ENCODE measurements around the gene ZNF281.

The ZNF281 gene

DNA sequence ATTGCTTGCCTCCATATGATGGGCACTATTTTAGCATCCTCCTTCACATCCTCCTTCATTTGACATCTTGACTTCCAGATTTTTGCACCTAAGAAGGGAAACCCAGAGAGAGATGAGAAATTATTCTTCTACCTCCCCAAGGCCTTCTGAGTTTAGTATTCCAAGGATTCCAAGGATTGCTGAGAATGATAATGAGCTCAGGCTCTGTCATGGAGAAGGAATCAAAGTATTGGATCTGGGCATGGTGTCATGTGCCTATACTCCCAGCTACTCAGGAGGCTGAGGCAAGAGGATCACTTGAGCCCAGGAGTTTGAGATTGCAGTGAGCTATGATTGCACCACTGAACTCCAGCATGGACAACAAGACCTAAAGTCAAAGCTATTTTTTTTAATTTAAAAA lies 26.6 kb upstream of the ZNF281 start:
- Histone ChIP-seq H3K9me3 (replicated peaks; ENCODE audit: insufficient read depth, low read length) (no peaks in the 10 kb centered on the region), H3K27ac (ENCODE audit: low read length) (no peak overlapping the region), H3K27me3 (replicated peaks; ENCODE audit: insufficient read depth, low read length) (no peaks in the 10 kb centered on the region), H4K20me1 (ENCODE audit: insufficient read depth, low read length) (no peaks in the 10 kb centered on the region), H2AFZ (ENCODE audit: low read length) (no peak overlapping the region), H3F3A (ENCODE audit: insufficient read depth, low read length) (no peaks in the 10 kb centered on the region), H3K4me1 (ENCODE audit: low read length) (peaks cover 17% of the 10 kb centered on the region), H3K79me2 (ENCODE audit: low read length) (no peaks in the 10 kb centered on the region), H3K36me3 (replicated peaks; ENCODE audit: insufficient read depth, low read length) (no peaks in the 10 kb centered on the region), H3K9ac (ENCODE audit: low read length) (no peak overlapping the region), H3K4me2 (ENCODE audit: low read depth, low read length) (no peak overlapping the region), H3K4me3 (ENCODE audit: low read length) (no peak overlapping the region), H3K9me2 (replicated peaks; ENCODE audit: insufficient read depth, low read length) (no peaks in the 10 kb centered on the region)
- DNase-seq, result no peak
- TF ChIP-seq EZH2 (optimal IDR thresholded peaks at IDR 0.05; ENCODE audit: low read depth, low read length) (no peak), CTCF (IDR thresholded peaks at IDR 0.05; ENCODE audit: low read length) (no peak), EZH2phosphoT487 (IDR thresholded peaks at IDR 0.05; ENCODE audit: low read length) (no peak)

GRCh38 chr1:200435200-200435780 lies 25.5 kb upstream of the ZNF281 start:
- Histone ChIP-seq H3K4me3 (ENCODE audit: low read length) (no peak overlapping the region), H3K9ac (ENCODE audit: low read length) (no peak overlapping the region), H4K20me1 (ENCODE audit: insufficient read depth, low read length) (no peaks in the 10 kb centered on the region), H3K4me2 (ENCODE audit: low read depth, low read length) (no peak overlapping the region), H3K4me1 (ENCODE audit: low read length) (peaks cover 17% of the 10 kb centered on the region), H2AFZ (ENCODE audit: low read length) (no peak overlapping the region), H3K9me2 (replicated peaks; ENCODE audit: insufficient read depth, low read length) (no peaks in the 10 kb centered on the region), H3K79me2 (ENCODE audit: low read length) (no peaks in the 10 kb centered on the region), H3K27ac (ENCODE audit: low read length) (no peak overlapping the region), H3K9me3 (replicated peaks; ENCODE audit: insufficient read depth, low read length) (no peaks in the 10 kb centered on the region), H3K36me3 (replicated peaks; ENCODE audit: insufficient read depth, low read length) (no peaks in the 10 kb centered on the region), H3K27me3 (replicated peaks; ENCODE audit: insufficient read depth, low read length) (no peaks in the 10 kb centered on the region), H3F3A (ENCODE audit: insufficient read depth, low read length) (no peaks in the 10 kb centered on the region)
- TF ChIP-seq EZH2 (optimal IDR thresholded peaks at IDR 0.05; ENCODE audit: low read depth, low read length) (no peak), EZH2phosphoT487 (IDR thresholded peaks at IDR 0.05; ENCODE audit: low read length) (no peak), CTCF (IDR thresholded peaks at IDR 0.05; ENCODE audit: low read length) (no peak)
- no peak for DNase-seq

DNA sequence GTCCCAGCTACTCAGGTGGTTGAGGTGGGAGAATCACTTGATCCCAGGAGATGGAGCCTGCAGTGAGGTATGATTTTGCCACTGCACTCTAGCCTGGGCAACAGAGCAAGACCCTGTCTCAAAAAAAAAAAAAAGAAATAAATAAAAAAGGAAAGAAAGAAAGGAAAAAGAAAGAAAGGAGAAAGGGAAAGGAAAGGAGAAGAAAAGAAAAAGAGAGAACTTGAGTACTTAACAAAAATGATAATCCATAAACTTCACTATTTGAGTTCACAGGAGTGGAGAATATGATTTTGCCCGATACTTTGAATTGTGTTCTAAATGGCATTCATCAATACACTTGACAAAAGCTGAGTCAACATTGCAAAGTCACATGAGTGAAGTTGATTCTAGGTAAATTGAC lies 23.8 kb upstream of the ZNF281 start:
- DNase-seq, result no peak
- Histone ChIP-seq H2AFZ (ENCODE audit: low read length) (no peak overlapping the region), H3K4me1 (ENCODE audit: low read length) (peaks cover 17% of the 10 kb centered on the region), H3K79me2 (ENCODE audit: low read length) (no peaks in the 10 kb centered on the region), H3K27me3 (replicated peaks; ENCODE audit: insufficient read depth, low read length) (no peaks in the 10 kb centered on the region), H3K36me3 (replicated peaks; ENCODE audit: insufficient read depth, low read length) (no peaks in the 10 kb centered on the region), H3K4me2 (ENCODE audit: low read depth, low read length) (no peak overlapping the region), H4K20me1 (ENCODE audit: insufficient read depth, low read length) (no peaks in the 10 kb centered on the region), H3K4me3 (ENCODE audit: low read length) (no peak overlapping the region), H3K9me3 (replicated peaks; ENCODE audit: insufficient read depth, low read length) (no peaks in the 10 kb centered on the region), H3K27ac (ENCODE audit: low read length) (no peak overlapping the region), H3F3A (ENCODE audit: insufficient read depth, low read length) (no peaks in the 10 kb centered on the region), H3K9me2 (replicated peaks; ENCODE audit: insufficient read depth, low read length) (no peaks in the 10 kb centered on the region), H3K9ac (ENCODE audit: low read length) (no peak overlapping the region)
- TF ChIP-seq EZH2 (optimal IDR thresholded peaks at IDR 0.05; ENCODE audit: low read depth, low read length), result no peak
- TF ChIP-seq CTCF (IDR thresholded peaks at IDR 0.05; ENCODE audit: low read length), result no peak
- TF ChIP-seq EZH2phosphoT487 (IDR thresholded peaks at IDR 0.05; ENCODE audit: low read length), result no peak

Data from MM.1S (cell line).